HEK293 (cell line): ENCODE measurements around the gene ACTN4.

Experiments
- CTCF ChIP-seq: fragments of 450-650 bp; formaldehyde crosslinking; IDR thresholded peaks from 2 replicates; pipeline ENCODE4 v1.5.1; 2016; ENCODE audit warnings: missing biosample characterization, missing genetic modification characterization
- EGR2 ChIP-seq: fragments of 450-650 bp; formaldehyde crosslinking; IDR thresholded peaks from 2 replicates; pipeline ENCODE4 v1.5.1; 2016; ENCODE audit warnings: low read depth, missing biosample characterization, missing genetic modification characterization
- GFI1B ChIP-seq: fragments of 450-650 bp; formaldehyde crosslinking; IDR thresholded peaks from 2 replicates; pipeline ENCODE4 v1.5.1; 2016; ENCODE audit warnings: missing biosample characterization, missing genetic modification characterization
- KLF17 ChIP-seq: fragments of 450-650 bp; formaldehyde crosslinking; IDR thresholded peaks from 2 replicates; pipeline ENCODE4 v1.5.1; 2016; ENCODE audit warnings: missing biosample characterization, missing genetic modification characterization
- KLF9 ChIP-seq: fragments of 450-650 bp; formaldehyde crosslinking; IDR thresholded peaks from 2 replicates; pipeline ENCODE4 v1.5.1; 2016; ENCODE audit warnings: missing biosample characterization, missing genetic modification characterization, low read depth
- MZF1 ChIP-seq: fragments of 450-650 bp; formaldehyde crosslinking; IDR thresholded peaks from 2 replicates; pipeline ENCODE4 v1.5.1; 2017; ENCODE audit warnings: missing biosample characterization, missing genetic modification characterization, borderline replicate concordance
- SP2 ChIP-seq: fragments of 450-650 bp; formaldehyde crosslinking; IDR thresholded peaks from 2 replicates; pipeline ENCODE4 v1.5.1; 2016; ENCODE audit warnings: missing biosample characterization, missing genetic modification characterization
- SP7 ChIP-seq: fragments of 450-650 bp; formaldehyde crosslinking; IDR thresholded peaks from 2 replicates; pipeline ENCODE4 v1.5.1; 2016; ENCODE audit warnings: missing biosample characterization, missing genetic modification characterization
- TSHZ1 ChIP-seq: fragments of 450-650 bp; formaldehyde crosslinking; IDR thresholded peaks from 2 replicates; pipeline ENCODE4 v1.5.1; 2016; ENCODE audit warnings: missing biosample characterization, missing genetic modification characterization, borderline replicate concordance
- YY2 ChIP-seq: fragments of 450-650 bp; formaldehyde crosslinking; IDR thresholded peaks from 2 replicates; pipeline ENCODE4 v1.5.1; 2016; ENCODE audit warnings: missing biosample characterization, missing genetic modification characterization
- ZBTB6 ChIP-seq: fragments of 450-650 bp; formaldehyde crosslinking; IDR thresholded peaks from 2 replicates; pipeline ENCODE4 v1.5.1; 2017; ENCODE audit warnings: missing biosample characterization, missing genetic modification characterization
- ZBTB8A ChIP-seq: fragments of 450-650 bp; formaldehyde crosslinking; IDR thresholded peaks from 2 replicates; pipeline ENCODE4 v1.5.1; 2016; ENCODE audit warnings: missing biosample characterization, missing genetic modification characterization
- ZEB2 ChIP-seq: fragments of 450-650 bp; formaldehyde crosslinking; IDR thresholded peaks from 2 replicates; pipeline ENCODE4 v1.5.1; 2016; ENCODE audit warnings: missing biosample characterization, missing genetic modification characterization
- ZFP37 ChIP-seq: fragments of 450-650 bp; formaldehyde crosslinking; IDR thresholded peaks from 2 replicates; pipeline ENCODE4 v1.5.1; 2016; ENCODE audit warnings: missing biosample characterization, missing genetic modification characterization
- ZFP69B ChIP-seq: fragments of 450-650 bp; formaldehyde crosslinking; IDR thresholded peaks from 2 replicates; pipeline ENCODE4 v1.5.1; 2016; ENCODE audit warnings: missing biosample characterization, missing genetic modification characterization
- ZNF10 ChIP-seq: fragments of 450-650 bp; formaldehyde crosslinking; IDR thresholded peaks from 2 replicates; pipeline ENCODE4 v1.5.1; 2017; ENCODE audit warnings: missing biosample characterization, missing genetic modification characterization
- ZNF2 ChIP-seq: fragments of 450-650 bp; formaldehyde crosslinking; IDR thresholded peaks from 2 replicates; pipeline ENCODE4 v1.5.1; 2016; ENCODE audit warnings: missing biosample characterization, missing genetic modification characterization
- ZNF223 ChIP-seq: fragments of 450-650 bp; formaldehyde crosslinking; IDR thresholded peaks from 2 replicates; pipeline ENCODE4 v1.5.1; 2016; ENCODE audit warnings: missing biosample characterization, missing genetic modification characterization
- ZNF24 ChIP-seq: fragments of 450-650 bp; formaldehyde crosslinking; IDR thresholded peaks from 2 replicates; pipeline ENCODE4 v1.5.1; 2016; ENCODE audit warnings: missing biosample characterization, missing genetic modification characterization
- ZNF341 ChIP-seq: fragments of 450-650 bp; formaldehyde crosslinking; IDR thresholded peaks from 2 replicates; pipeline ENCODE4; 2016; ENCODE audit warnings: low read depth, missing biosample characterization, missing genetic modification characterization
- ZNF549 ChIP-seq: fragments of 450-650 bp; IDR thresholded peaks from 2 replicates; pipeline ENCODE4 v1.5.1; 2018; ENCODE audit warnings: missing biosample characterization, missing genetic modification characterization, mild to moderate bottlenecking, inconsistent platforms, moderate library complexity
- ZNF660 ChIP-seq: fragments of 450-650 bp; IDR thresholded peaks from 2 replicates; pipeline ENCODE4 v1.5.1; 2018; ENCODE audit warnings: missing biosample characterization, mild to moderate bottlenecking, missing genetic modification characterization
- ZNF76 ChIP-seq: fragments of 450-650 bp; formaldehyde crosslinking; IDR thresholded peaks from 2 replicates; pipeline ENCODE4; 2016; ENCODE audit warnings: low read depth, missing biosample characterization, missing genetic modification characterization, borderline replicate concordance
- ZNF768 ChIP-seq: fragments of 450-650 bp; formaldehyde crosslinking; IDR thresholded peaks from 2 replicates; pipeline ENCODE4 v1.5.1; 2018; ENCODE audit warnings: missing biosample characterization, mild to moderate bottlenecking, missing genetic modification characterization
- ZNF785 ChIP-seq: fragments of 450-650 bp; formaldehyde crosslinking; IDR thresholded peaks from 2 replicates; pipeline ENCODE4 v1.5.1; 2016; ENCODE audit warnings: missing biosample characterization, missing genetic modification characterization
- ZSCAN18 ChIP-seq: fragments of 450-650 bp; formaldehyde crosslinking; IDR thresholded peaks from 2 replicates; pipeline ENCODE4 v1.5.1; 2016; ENCODE audit warnings: missing biosample characterization, missing genetic modification characterization
- ZSCAN23 ChIP-seq: fragments of 450-650 bp; formaldehyde crosslinking; IDR thresholded peaks from 2 replicates; pipeline ENCODE4 v1.5.1; 2016; ENCODE audit warnings: missing biosample characterization, missing genetic modification characterization
- ZSCAN5A ChIP-seq: fragments of 450-650 bp; formaldehyde crosslinking; IDR thresholded peaks from 2 replicates; pipeline ENCODE4 v1.5.1; 2016; ENCODE audit warnings: missing biosample characterization, missing genetic modification characterization
- ZXDB ChIP-seq: fragments of 450-650 bp; formaldehyde crosslinking; IDR thresholded peaks from 2 replicates; pipeline ENCODE4 v1.5.1; 2016; ENCODE audit warnings: missing biosample characterization, missing genetic modification characterization

Gene ACTN4

GRCh38 chr19:38647368-38647965 lies at the start of gene ACTN4 (continued):
- TF ChIP-seq ZNF549 (no peak), ZNF341 (peak; percentile 60; the same call in 1 of the 2 replicates), KLF9 (peak; percentile 95), ZXDB (tag by site-specific recombination) (peak; percentile 92), KLF17 (tag by site-specific recombination) (no peak; the same call in none of the 2 replicates), ZNF10 (peak; percentile 91), CTCF (tag by site-specific recombination) (peak; percentile 52; the same call in 1 of the 2 replicates), ZNF24 (tag by site-specific recombination) (peak; percentile 82; the same call in 1 of the 2 replicates), TSHZ1 (tag by site-specific recombination) (peak; percentile 51; the same call in 1 of the 2 replicates), MZF1 (no peak), ZSCAN18 (tag by site-specific recombination) (peak; percentile 68), ZBTB8A (tag by site-specific recombination) (peak; percentile 85), EGR2 (peak; percentile 98), ZSCAN23 (tag by site-specific recombination) (0 out of 2 replicates have a peak, but pooled peaks have one; percentile 64), ZNF2 (tag by site-specific recombination) (peak; percentile 76), ZBTB6 (tag by site-specific recombination) (peak; percentile 74; the same call in 1 of the 2 replicates), SP7 (tag by site-specific recombination) (peak; percentile 91), ZSCAN5A (peak; percentile 98), ZNF223 (peak; percentile 63; the same call in 1 of the 2 replicates), ZEB2 (tag by site-specific recombination) (peak; percentile 76; the same call in 1 of the 2 replicates), ZNF76 (tag by site-specific recombination) (peak; percentile 40; the same call in 1 of the 2 replicates), ZNF768 (tag by site-specific recombination) (no peak; the same call in 1 of the 2 replicates), ZFP69B (peak; percentile 83), SP2 (tag by site-specific recombination) (peak; percentile 86), ZNF785 (peak; percentile 92), GFI1B (tag by site-specific recombination) (no peak; the same call in 1 of the 2 replicates), YY2 (tag by site-specific recombination) (peak; percentile 94), ZFP37 (tag by site-specific recombination) (peak; percentile 94), ZNF660 (peak; percentile 97)
